Lung (tissue), 12 donors: ENCODE measurements around the gene GALNT12. TPM values are rescaled to one million over a fixed set of nuclear protein-coding genes. Genes with fewer than 3 reads are reported as not detected.

ENCODE experiments used
- ATAC-seq: fragments of 200-7000 bp; cut with Tn5 transposase; one replicate; pipeline ENCODE4 v1.9.1; 2020; ENCODE audit warnings: moderate number of reproducible peaks; ENCODE audit not compliant: insufficient read depth, low FRiP score
- DNase-seq, 3 donors: peaks; one replicate each; pipeline ENCODE4 v3.0.0-alpha.2; 2013 to 2017
- H3K27ac ChIP-seq, 2 donors: one replicate each; pipeline ENCODE4 v1.5.1; 2013; ENCODE audit warnings: mild to moderate bottlenecking in 2 of 2, moderate library complexity in 2 of 2, control low read depth in 1 of 2, inconsistent platforms in 1 of 2, low read depth in 1 of 2, low read length in 1 of 2
- H3K27me3 ChIP-seq, 3 donors: one replicate each; pipeline ENCODE4 v1.5.1; 2013; ENCODE audit warnings: low read length in 2 of 3; ENCODE audit not compliant: control insufficient read depth in 3 of 3, insufficient read depth in 3 of 3
- H3K36me3 ChIP-seq, 4 donors: one replicate each; pipeline ENCODE4 v1.5.1; 2013; ENCODE audit warnings: low read length in 4 of 4, mild to moderate bottlenecking in 1 of 4, moderate library complexity in 1 of 4; ENCODE audit not compliant: control insufficient read depth in 4 of 4, insufficient read depth in 4 of 4
- H3K4me1 ChIP-seq, 5 donors: one replicate each; pipeline ENCODE4 v1.5.1; 2013; ENCODE audit warnings: low read length in 5 of 5, mild to moderate bottlenecking in 2 of 5, moderate library complexity in 1 of 5; ENCODE audit not compliant: control insufficient read depth in 5 of 5, insufficient read depth in 5 of 5
- H3K4me3 ChIP-seq: one replicate; pipeline ENCODE4 v1.5.1; 2013; ENCODE audit warnings: mild to moderate bottlenecking, control low read depth, moderate library complexity
- H3K9ac ChIP-seq, 2 donors: one replicate each; pipeline ENCODE4 v1.5.1; 2013; ENCODE audit warnings: low read length in 2 of 2, control low read depth in 1 of 2; ENCODE audit not compliant: insufficient read depth in 1 of 2
- H3K9me3 ChIP-seq, 4 donors: one replicate each; pipeline ENCODE4 v1.5.1; 2013; ENCODE audit warnings: low read length in 3 of 4, mild to moderate bottlenecking in 1 of 4, moderate library complexity in 1 of 4; ENCODE audit not compliant: control insufficient read depth in 4 of 4, insufficient read depth in 3 of 4
- WGBS, 2 donors: extraction: QIAGEN DNeasy Blood & Tissue Kit; methylation state at CpG; one replicate each; pipeline ENCODE4 v1.1.7; 2013; 5-methylcytosine and 5-hydroxymethylcytosine counted together
- polyA plus RNA-seq, 2 donors: library from polyadenylated mRNA; stranded (reverse); fragments of 200-250 nt; gene quantifications; one replicate each; pipeline ENCODE4 v1.2.1, GENCODE V29; 2013
- total RNA-seq, 2 donors: library from RNA; depleted of rRNA in 1 of 2; stranded (reverse); fragments of >200 nt in 1 of 2; gene quantifications; one replicate each; pipeline ENCODE4 v1.2.1, GENCODE V29; 2014 to 2021
- TF ChIP-seq, protein P1 (sequence below): IDR thresholded peaks from 2 replicates; pipeline ENCODE4 v1.5.1; 2012; ENCODE audit warnings: mild to moderate bottlenecking; ENCODE audit errors: control extremely low read depth, extremely low read depth
- donor health status: control.
- donor health status: control.
- donor health status: Bipolar disorder and iron deficiency.
- donor health status: healthy.
- donor health status: DM: yes; HTN: yes; CAD: no.

GALNT12 gene
- total and polyA plus RNA-seq, 4 donors, result 7.9 to 35.0 (median 20.1) TPM

- no peaks in the 10 kb centered on the region for H3K27me3 ChIP-seq
- H3K27ac ChIP-seq, result no peak overlapping the region
- H3K9me3 ChIP-seq, result no peaks in the 10 kb centered on the region
- no peak overlapping the region for H3K4me3 ChIP-seq
- peaks cover 2 to 14% (median 3%) of the 10 kb centered on the region in 5 donors for H3K4me1 ChIP-seq
- DNase-seq (peak in 2 of 3 donors; percentile 35 to 39), ATAC-seq (no peak)
- no peaks in the 10 kb centered on the region for H3K36me3 ChIP-seq
- TF ChIP-seq, protein P1, sequence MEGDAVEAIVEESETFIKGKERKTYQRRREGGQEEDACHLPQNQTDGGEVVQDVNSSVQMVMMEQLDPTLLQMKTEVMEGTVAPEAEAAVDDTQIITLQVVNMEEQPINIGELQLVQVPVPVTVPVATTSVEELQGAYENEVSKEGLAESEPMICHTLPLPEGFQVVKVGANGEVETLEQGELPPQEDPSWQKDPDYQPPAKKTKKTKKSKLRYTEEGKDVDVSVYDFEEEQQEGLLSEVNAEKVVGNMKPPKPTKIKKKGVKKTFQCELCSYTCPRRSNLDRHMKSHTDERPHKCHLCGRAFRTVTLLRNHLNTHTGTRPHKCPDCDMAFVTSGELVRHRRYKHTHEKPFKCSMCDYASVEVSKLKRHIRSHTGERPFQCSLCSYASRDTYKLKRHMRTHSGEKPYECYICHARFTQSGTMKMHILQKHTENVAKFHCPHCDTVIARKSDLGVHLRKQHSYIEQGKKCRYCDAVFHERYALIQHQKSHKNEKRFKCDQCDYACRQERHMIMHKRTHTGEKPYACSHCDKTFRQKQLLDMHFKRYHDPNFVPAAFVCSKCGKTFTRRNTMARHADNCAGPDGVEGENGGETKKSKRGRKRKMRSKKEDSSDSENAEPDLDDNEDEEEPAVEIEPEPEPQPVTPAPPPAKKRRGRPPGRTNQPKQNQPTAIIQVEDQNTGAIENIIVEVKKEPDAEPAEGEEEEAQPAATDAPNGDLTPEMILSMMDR, result no peak
- H3K9ac ChIP-seq, result no peak overlapping the region
- 62 to 76% methylated on average over 6 of the region's 6 CpGs for WGBS, 2 donors
These were observed 80.5 kb downstream of the GALNT12 start for GRCh38 chr9:98887918-98888510.

- no peak for ATAC-seq
- no peaks in the 10 kb centered on the region for H3K9me3 ChIP-seq
- 72 to 88% methylated on average over 4 of the region's 4 CpGs for WGBS, 2 donors
- TF ChIP-seq, protein P1, result no peak
- H3K27me3 ChIP-seq, result no peaks in the 10 kb centered on the region
- H3K4me3 ChIP-seq, result no peak overlapping the region
- peaks cover 2 to 14% (median 3%) of the 10 kb centered on the region in 5 donors for H3K4me1 ChIP-seq
- H3K27ac ChIP-seq, result peak overlapping the region in 1 of 2 donors; percentile 58
- peak in 1 of 3 donors; percentile 41 for DNase-seq
- H3K36me3 ChIP-seq, result no peaks in the 10 kb centered on the region
- no peak overlapping the region for H3K9ac ChIP-seq
These were observed 81.4 kb downstream of the GALNT12 start for GRCh38 chr9:98888801-98889421.

- H3K36me3 ChIP-seq, result no peaks in the 10 kb centered on the region
- H3K9me3 ChIP-seq, result no peaks in the 10 kb centered on the region
- no peaks in the 10 kb centered on the region for H3K27me3 ChIP-seq
- peaks cover 0 to 14% (median 3%) of the 10 kb centered on the region in 5 donors for H3K4me1 ChIP-seq
- ATAC-seq (no peak), DNase-seq (peak in 1 of 3 donors; percentile 34)
- H3K4me3 ChIP-seq, result no peak overlapping the region
- 63 to 70% methylated on average over 7 of the region's 7 CpGs for WGBS, 2 donors
- H3K27ac ChIP-seq, result no peak overlapping the region
- no peak overlapping the region for H3K9ac ChIP-seq
- TF ChIP-seq, protein P1, result no peak
These were observed 82.8 kb downstream of the GALNT12 start for GRCh38 chr9:98890256-98890655.
